ENCODE measurements around the gene ELAVL3. TPM values are rescaled to one million over a fixed set of nuclear protein-coding genes. Genes with fewer than 3 reads are reported as not detected.

ELAVL3 gene
- total and polyA plus RNA-seq, 4 donors = 0.13 to 0.56 TPM; not detected in 2

Small RNA genes within 50 kb of the gene (microRNA-seq; reads per million reads assigned to microRNA genes)
- 0 reads per million in 2 donors for gene MIR7974

Other genes with a start within 250 kb of the ELAVL3 start
- gene ANGPTL8, start 241.4 kb downstream of the ELAVL3 start, total RNA-seq = not detected
- 10 to 100 TPM in 1 of 2 donors, not detected in 1; 11.8 TPM for gene ANGPTL8, start 241.4 kb downstream of the ELAVL3 start, polyA plus RNA-seq
- 100 to 1,000 TPM in 1 of 2 donors, 10 to 100 TPM in 1; 73.1 to 109 TPM for gene DOCK6, start 218.5 kb downstream of the ELAVL3 start, total RNA-seq
- gene DOCK6, start 218.5 kb downstream of the ELAVL3 start, polyA plus RNA-seq = 10 to 100 TPM; 12.8 to 71.8 TPM
- gene TSPAN16, start 184.9 kb downstream of the ELAVL3 start, total RNA-seq = not detected
- gene TSPAN16, start 184.9 kb downstream of the ELAVL3 start, polyA plus RNA-seq = not detected
- 10 to 100 TPM; 26.7 to 32.7 TPM for gene RAB3D, start 141.4 kb downstream of the ELAVL3 start, total RNA-seq
- 1 to 10 TPM; 3.0 to 7.1 TPM for gene RAB3D, start 141.4 kb downstream of the ELAVL3 start, polyA plus RNA-seq
- 10 to 100 TPM; 36.2 to 50.7 TPM for gene TMEM205, start 134.8 kb downstream of the ELAVL3 start, total RNA-seq
- gene TMEM205, start 134.8 kb downstream of the ELAVL3 start, polyA plus RNA-seq = 100 to 1,000 TPM in 1 of 2 donors, 10 to 100 TPM in 1; 25.5 to 119 TPM
- 10 to 100 TPM; 18.0 to 44.4 TPM for gene CCDC159, start 134.5 kb downstream of the ELAVL3 start, total RNA-seq
- gene CCDC159, start 134.5 kb downstream of the ELAVL3 start, polyA plus RNA-seq = 100 to 1,000 TPM in 1 of 2 donors, 10 to 100 TPM in 1; 28.3 to 111 TPM
- gene PLPPR2, start 125.6 kb downstream of the ELAVL3 start, total RNA-seq = 10 to 100 TPM; 36.4 to 37.4 TPM
- 10 to 100 TPM; 11.4 to 41.0 TPM for gene PLPPR2, start 125.6 kb downstream of the ELAVL3 start, polyA plus RNA-seq
- 1 to 10 TPM; 1.5 to 1.7 TPM for gene SWSAP1, start 106.4 kb downstream of the ELAVL3 start, total RNA-seq
- 1 to 10 TPM in 1 of 2 donors, under 1 TPM in 1; 0.50 to 5.7 TPM for gene SWSAP1, start 106.4 kb downstream of the ELAVL3 start, polyA plus RNA-seq
- 10 to 100 TPM in 1 of 2 donors, 1 to 10 TPM in 1; 7.4 to 13.1 TPM for gene EPOR, start 96.7 kb downstream of the ELAVL3 start, total RNA-seq
- 10 to 100 TPM in 1 of 2 donors, under 1 TPM in 1; 0.63 to 32.4 TPM for gene EPOR, start 96.7 kb downstream of the ELAVL3 start, polyA plus RNA-seq
- gene RGL3, start 61.7 kb downstream of the ELAVL3 start, total RNA-seq = 10 to 100 TPM; 30.2 to 51.6 TPM
- gene RGL3, start 61.7 kb downstream of the ELAVL3 start, polyA plus RNA-seq = 10 to 100 TPM; 14.5 to 78.5 TPM
- gene ODAD3, start 45.9 kb downstream of the ELAVL3 start, total RNA-seq = 1 to 10 TPM in 1 of 2 donors, under 1 TPM in 1; 0.49 to 1.8 TPM
- gene ODAD3, start 45.9 kb downstream of the ELAVL3 start, polyA plus RNA-seq = 1 to 10 TPM; 1.4 to 2.6 TPM
- 100 to 1,000 TPM; 168 to 207 TPM for gene PRKCSH, start 45.4 kb downstream of the ELAVL3 start, total RNA-seq
- gene PRKCSH, start 45.4 kb downstream of the ELAVL3 start, polyA plus RNA-seq = 100 to 1,000 TPM in 1 of 2 donors, 10 to 100 TPM in 1; 90.2 to 168 TPM
- gene ZNF653, start 24.8 kb upstream of the ELAVL3 start, total RNA-seq = 10 to 100 TPM; 11.4 to 11.6 TPM
- 10 to 100 TPM in 1 of 2 donors, 1 to 10 TPM in 1; 5.4 to 22.5 TPM for gene ZNF653, start 24.8 kb upstream of the ELAVL3 start, polyA plus RNA-seq
- gene ECSIT, start 48.1 kb upstream of the ELAVL3 start, total RNA-seq = 10 to 100 TPM; 27.7 to 27.8 TPM
- gene ECSIT, start 48.1 kb upstream of the ELAVL3 start, polyA plus RNA-seq = 10 to 100 TPM; 39.9 to 72.5 TPM
- 1,000 to 10,000 TPM in 1 of 2 donors, 100 to 1,000 TPM in 1; 406 to 1,055 TPM for gene CNN1, start 57.8 kb upstream of the ELAVL3 start, total RNA-seq
- gene CNN1, start 57.8 kb upstream of the ELAVL3 start, polyA plus RNA-seq = 100 to 1,000 TPM; 547 to 569 TPM
- 10 to 100 TPM; 30.9 to 33.6 TPM for gene ELOF1, start 78.2 kb upstream of the ELAVL3 start, total RNA-seq
- 10 to 100 TPM; 37.8 to 75.4 TPM for gene ELOF1, start 78.2 kb upstream of the ELAVL3 start, polyA plus RNA-seq
- 10 to 100 TPM; 12.6 to 13.1 TPM for gene ACP5, start 96.6 kb upstream of the ELAVL3 start, total RNA-seq
- 10 to 100 TPM in 1 of 2 donors, 1 to 10 TPM in 1; 5.2 to 45.3 TPM for gene ACP5, start 96.6 kb upstream of the ELAVL3 start, polyA plus RNA-seq
- 10 to 100 TPM in 1 of 2 donors, 1 to 10 TPM in 1; 7.1 to 12.2 TPM for gene ZNF627, start 116.4 kb upstream of the ELAVL3 start, total RNA-seq
- gene ZNF627, start 116.4 kb upstream of the ELAVL3 start, polyA plus RNA-seq = 1 to 10 TPM; 2.5 to 5.6 TPM

All from aorta (tissue), 4 donors.